ENCODE measurements around the gene SFPQ.
"Not testable (repeated sequence)": the region's sequence is repeated elsewhere in the genome, so short reads cannot be mapped to it uniquely, and the experiment has no call there.

The SFPQ gene

GRCh38 chr1:35143737-35144508 lies 49.0 kb downstream of the SFPQ start:
- no peak for TF ChIP-seq CTCF (IDR thresholded peaks at IDR 0.05; ENCODE audit: low read depth, low read length, missing control alignments)
- H3K4me3 ChIP-seq (replicated peaks; ENCODE audit: low read depth, low read length) = no peak overlapping the region
- no peak for DNase-seq (ENCODE audit: extremely low read depth, low read depth)

- H3K4me3 ChIP-seq (replicated peaks; ENCODE audit: low read depth, low read length); DNase-seq (ENCODE audit: extremely low read depth, low read depth): not testable (repeated sequence)
These were observed 50.2 kb downstream of the SFPQ start for GRCh38 chr1:35142728-35143127.

GRCh38 chr1:35142294-35142693 lies 50.7 kb downstream of the SFPQ start:
- not testable (repeated sequence) for DNase-seq (ENCODE audit: extremely low read depth, low read depth); H3K4me3 ChIP-seq (replicated peaks; ENCODE audit: low read depth, low read length)

DNA sequence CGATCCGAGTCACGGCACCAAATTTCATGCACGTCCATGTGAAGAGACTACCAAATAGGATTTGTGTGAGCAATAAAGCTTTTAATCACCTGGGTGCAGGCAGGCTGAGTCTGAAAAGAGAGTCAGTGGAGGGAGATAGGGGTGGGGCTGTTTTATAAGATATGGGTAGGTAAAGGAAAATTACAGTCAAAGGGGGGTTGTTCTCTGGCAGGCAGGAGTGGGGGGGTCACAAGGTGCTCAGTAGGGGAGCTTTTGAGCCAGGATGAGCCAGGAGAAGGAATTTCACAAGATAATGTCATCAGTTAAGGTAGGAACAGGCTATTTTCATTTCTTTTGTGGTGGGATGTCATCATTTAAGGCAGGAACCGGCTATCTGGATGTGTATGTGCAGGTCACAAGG lies 55.4 kb downstream of the SFPQ start:
- not testable (repeated sequence) for DNase-seq (ENCODE audit: extremely low read depth, low read depth); H3K4me3 ChIP-seq (replicated peaks; ENCODE audit: low read depth, low read length)

- no peak for DNase-seq (ENCODE audit: extremely low read depth, low read depth)
- no peak for TF ChIP-seq CTCF (IDR thresholded peaks at IDR 0.05; ENCODE audit: low read depth, low read length, missing control alignments)
- H3K4me3 ChIP-seq (replicated peaks; ENCODE audit: low read depth, low read length) = no peak overlapping the region
These were observed 56.2 kb downstream of the SFPQ start for GRCh38 chr1:35136780-35137179.
